Measurements from ENCODE around the gene CHDH.

Gene CHDH

DNA sequence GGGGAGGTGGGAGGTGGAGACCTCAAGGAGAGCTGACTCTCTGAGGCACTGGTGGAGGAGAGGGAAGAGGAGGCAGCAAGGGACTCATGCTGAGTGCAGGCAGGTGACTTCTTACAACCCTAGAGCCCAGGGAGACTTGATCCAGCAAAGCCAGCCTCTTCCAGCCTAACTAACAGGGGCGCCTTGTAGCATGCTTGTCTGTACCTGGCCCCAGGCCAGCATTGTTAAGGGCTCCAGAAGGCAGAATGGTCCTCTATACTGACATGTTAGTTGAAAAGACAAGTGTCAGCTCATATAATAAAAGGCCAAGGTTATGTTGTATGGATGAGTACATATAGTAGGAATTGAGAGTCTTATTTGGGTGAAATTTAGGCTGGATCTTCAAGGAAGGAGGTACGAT lies 65.4 kb downstream of the CHDH start:
- DNase-seq = no peak

DNA sequence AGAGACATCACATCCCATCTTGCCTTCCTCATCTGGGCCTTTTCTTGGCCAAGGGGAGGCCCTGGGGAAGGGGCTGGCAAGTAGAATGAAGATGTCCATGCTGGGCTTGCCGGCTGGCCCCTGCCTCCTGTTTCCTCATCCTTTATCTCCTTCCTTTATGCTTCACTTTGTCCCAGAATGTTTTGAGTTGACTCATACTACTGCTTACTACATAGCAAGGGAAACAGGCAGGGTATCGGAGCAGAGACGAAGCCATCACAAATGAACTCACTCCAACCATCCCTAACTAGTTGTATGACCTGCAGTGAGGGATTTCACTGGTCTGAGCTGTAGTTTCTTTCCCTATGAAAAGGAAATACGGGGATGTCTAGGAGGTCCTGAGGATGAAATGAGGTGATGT lies 66.0 kb downstream of the CHDH start:
- DNase-seq = no peak

- DNase-seq = no peak
These were observed 68.1 kb downstream of the CHDH start for GRCh38 chr3:53778153-53778552.

DNA sequence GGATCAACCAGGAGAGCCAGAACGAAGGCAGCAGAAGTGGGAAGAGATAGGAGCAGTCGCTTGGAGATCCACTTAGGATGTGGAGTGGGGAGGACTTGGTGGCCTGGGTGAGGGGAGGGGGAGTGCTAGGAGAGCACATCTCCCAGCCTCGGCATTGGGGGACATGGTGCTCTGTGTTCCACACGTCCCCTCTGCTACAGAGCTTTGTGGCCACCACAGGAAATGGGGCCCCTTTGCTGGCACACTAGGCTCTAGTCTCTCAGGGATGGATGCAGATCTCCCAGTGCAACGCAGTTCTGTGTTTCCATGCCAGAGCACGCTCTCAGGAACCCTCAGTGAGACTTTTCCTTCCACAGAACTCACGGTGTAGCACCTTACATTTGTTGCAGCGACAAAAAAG lies 68.8 kb downstream of the CHDH start:
- DNase-seq = no peak

- DNase-seq = no peak
These were observed 69.6 kb downstream of the CHDH start for GRCh38 chr3:53776494-53777101.

GRCh38 chr3:53775834-53776251 lies 70.4 kb downstream of the CHDH start:
- peak; percentile 9 for DNase-seq

- DNase-seq = no peak
These were observed 71.2 kb downstream of the CHDH start for GRCh38 chr3:53775018-53775417.

DNA sequence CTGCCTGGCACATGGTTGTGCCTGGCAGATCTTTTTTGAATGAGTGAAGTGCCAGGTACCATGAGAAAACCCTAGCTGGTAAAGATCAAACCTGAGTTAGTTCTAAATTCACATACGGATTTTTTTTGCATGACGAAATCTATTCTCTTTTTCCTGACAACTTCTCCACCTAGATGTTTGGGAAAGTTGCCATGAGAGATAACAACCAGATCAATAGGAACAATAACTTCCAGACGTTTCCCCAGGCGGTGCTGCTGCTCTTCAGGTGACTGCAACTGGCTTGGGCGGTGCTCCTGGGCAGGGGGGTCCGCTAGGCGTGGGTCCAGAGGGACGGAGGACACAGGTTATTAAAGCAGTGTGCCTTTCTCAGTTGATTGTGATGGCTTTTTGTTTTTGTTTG lies 71.8 kb downstream of the CHDH start:
- DNase-seq = no peak

GRCh38 chr3:53773611-53774368 lies 72.4 kb downstream of the CHDH start:
- DNase-seq = peak; percentile 78

- peak; percentile 80 for DNase-seq
These were observed 73.2 kb downstream of the CHDH start for GRCh38 chr3:53773021-53773436.

GRCh38 chr3:53772562-53772961 lies 73.7 kb downstream of the CHDH start:
- DNase-seq = no peak

GRCh38 chr3:53768478-53769459 lies 77.5 kb downstream of the CHDH start:
- DNase-seq = no peak

DNA sequence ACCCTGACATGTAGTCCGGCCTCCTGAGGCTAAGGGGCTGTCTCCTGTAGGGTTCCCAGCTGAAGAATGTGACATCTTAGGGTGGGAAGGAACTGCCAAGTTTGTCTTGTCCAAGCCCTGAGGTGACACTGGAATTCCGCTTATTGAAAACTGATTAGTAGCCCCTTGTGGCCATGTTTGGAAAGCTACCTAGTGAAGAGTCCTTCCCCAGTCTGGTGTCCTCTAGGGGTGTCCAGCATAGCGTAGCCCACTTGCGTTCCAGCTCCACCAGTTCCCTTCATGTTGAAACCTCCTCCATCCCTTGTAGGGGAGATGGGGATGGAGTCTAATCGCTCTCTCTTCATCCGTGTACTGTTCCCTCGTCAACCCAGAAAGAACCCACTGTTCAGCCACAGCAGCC lies 79.5 kb downstream of the CHDH start:
- DNase-seq = no peak

- no peak for DNase-seq
These were observed 80.5 kb downstream of the CHDH start for GRCh38 chr3:53765753-53766152.

DNA sequence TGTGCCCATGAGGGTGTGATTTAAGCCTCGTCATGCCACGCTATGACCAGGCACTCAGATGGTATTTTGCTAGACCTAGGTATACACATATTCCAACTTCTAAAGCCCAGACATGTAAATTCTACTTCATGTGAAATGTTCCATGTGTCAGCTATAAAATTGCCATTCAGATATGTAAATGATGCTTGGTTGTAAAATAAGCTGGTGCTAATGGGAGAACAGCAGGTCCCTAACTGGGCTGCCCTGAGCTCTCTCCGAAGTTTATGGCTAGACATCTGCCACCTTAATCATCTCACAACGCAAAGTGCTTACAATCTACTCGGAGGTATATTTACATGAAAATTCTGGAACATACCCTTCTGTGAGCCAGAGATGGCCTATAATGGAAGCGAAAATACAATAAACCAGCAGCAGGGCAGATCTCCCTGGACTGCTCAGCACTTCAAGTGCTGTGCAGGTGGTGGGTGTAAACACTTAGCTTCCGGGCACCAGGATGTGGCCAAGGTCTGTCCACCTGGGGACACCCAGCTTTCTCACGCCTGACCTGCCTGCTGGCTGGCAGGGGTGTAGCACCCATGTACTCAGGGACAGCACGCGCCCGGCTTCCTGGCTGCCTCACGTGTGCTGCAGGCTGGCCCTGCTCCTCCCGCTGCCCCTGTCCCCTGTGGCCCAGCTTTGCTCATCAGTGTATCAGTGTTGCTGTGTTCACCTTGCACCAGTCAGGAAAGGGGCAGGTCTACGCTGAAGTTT lies 82.0 kb downstream of the CHDH start:
- no peak for DNase-seq

DNA sequence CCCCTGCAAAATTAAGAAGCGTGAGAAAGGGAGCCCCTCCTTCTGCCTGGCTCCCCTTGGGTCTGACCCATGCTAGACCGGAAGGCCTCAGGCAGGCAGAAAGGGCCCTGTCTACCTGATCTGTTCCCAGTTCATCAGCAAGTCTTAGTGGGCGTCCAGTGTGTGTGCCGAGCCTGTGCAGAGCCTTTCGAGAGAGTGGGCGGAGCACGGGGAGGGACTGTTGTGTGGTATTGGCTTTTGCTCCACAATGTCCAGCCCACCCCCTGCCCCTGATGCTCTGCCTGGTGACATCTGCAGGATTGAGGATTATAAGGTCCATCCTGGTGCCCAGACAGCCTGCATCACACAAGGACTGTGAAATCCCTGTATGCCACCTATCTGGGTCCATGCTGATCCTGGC lies 82.9 kb downstream of the CHDH start:
- DNase-seq = no peak

Measured in fibroblast of skin of back (primary cell).